ENCODE measurements around the gene C20orf202.

The C20orf202 gene

GRCh38 chr20:1184638-1185315 lies 18.5 kb upstream of the C20orf202 start, which contains the start of gene TMEM74B:
TMEM74B (minus strand) TSS chr20:1184981; CDS start chr20:1183801, 1,180 bp downstream.
- DNase-seq (ENCODE audit: low read depth): no peak

GRCh38 chr20:1185316-1185741 lies 17.9 kb upstream of the C20orf202 start:
- no peak for DNase-seq (ENCODE audit: low read depth)

GRCh38 chr20:1185790-1186334 lies 17.4 kb upstream of the C20orf202 start:
- no peak for DNase-seq (ENCODE audit: low read depth)

DNA sequence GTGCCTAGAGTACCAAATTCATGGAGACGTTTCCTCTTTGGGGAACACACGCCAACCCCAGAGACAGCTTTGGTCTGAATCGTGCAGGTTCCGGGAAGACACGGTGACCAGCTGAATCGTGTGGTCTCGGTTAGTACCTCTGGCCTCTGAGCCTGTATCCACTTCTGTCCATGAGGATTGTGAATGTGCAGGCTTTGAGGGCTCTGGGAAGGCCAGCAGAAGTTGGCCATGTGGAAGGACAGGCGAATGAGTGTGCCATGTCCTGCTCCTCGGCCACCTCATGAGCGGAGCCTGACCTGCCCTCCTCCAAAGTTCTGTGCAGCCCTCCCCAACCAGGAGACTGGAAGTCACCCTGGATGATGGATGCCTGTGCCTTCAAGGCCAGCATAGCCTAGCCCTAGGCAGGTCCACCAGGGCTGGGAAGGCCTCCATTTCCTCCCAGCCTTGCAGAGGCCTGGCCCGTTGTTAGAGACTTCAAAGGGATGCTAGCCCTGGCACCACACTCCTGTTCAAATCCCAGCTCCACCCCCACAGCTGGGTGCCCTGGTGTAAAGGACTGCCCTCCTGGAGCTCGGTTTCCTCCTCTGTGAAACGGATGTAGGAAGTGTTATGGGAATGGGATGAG lies 16.8 kb upstream of the C20orf202 start:
- DNase-seq (ENCODE audit: low read depth): no peak

DNA sequence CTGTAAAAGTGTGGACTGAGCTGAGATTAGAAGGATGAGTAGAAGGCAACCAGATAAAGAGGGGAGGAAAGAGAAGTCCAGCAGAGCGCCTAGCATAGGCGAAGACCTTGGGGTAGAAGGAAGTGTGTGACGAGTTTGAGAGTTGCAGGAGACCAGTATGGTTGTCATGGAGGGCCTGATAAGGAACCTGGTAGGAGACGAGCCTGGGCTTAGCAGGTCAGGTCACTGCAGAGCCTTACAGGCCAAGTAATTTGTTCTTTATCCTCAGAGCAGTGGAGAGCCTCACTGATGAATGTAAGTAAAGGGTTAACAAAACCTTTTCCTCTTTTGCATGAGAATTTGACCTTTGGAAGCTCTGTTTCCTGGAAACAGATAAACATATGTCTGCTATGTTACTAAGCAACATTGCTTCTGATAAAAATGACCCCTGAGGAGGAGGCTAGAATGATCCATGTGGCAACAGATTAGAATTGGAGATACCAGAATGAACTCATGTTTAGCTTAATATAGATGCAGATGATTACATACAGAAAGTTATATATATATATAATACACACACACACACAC lies 15.6 kb upstream of the C20orf202 start:
- no peak for DNase-seq (ENCODE audit: low read depth)

GRCh38 chr20:1188347-1188746 lies 14.9 kb upstream of the C20orf202 start:
- no peak for DNase-seq (ENCODE audit: low read depth)

GRCh38 chr20:1189827-1190226 lies 13.4 kb upstream of the C20orf202 start:
- no peak for DNase-seq (ENCODE audit: low read depth)

GRCh38 chr20:1190847-1191246 lies 12.4 kb upstream of the C20orf202 start:
- DNase-seq (ENCODE audit: low read depth): no peak

DNA sequence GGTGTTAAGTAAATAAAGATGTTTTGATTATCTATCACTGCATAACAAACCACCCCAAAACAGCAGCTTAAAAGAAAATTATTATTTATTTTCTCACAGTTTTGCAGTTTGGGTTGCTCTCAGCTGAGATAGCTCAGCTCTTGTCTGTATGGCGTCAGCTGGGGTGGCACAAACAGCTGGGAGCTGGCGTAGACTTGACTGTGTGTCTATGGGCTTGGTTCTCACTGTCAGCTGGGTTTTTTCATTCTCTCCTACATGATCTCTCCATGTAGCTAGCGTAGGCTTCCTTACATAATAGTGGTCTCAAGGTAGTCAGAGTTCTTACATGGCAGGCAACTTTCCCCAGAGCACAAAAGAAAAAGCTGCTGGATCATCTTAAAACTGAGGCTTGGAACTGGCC lies 12.0 kb upstream of the C20orf202 start:
- no peak for DNase-seq (ENCODE audit: low read depth)

DNA sequence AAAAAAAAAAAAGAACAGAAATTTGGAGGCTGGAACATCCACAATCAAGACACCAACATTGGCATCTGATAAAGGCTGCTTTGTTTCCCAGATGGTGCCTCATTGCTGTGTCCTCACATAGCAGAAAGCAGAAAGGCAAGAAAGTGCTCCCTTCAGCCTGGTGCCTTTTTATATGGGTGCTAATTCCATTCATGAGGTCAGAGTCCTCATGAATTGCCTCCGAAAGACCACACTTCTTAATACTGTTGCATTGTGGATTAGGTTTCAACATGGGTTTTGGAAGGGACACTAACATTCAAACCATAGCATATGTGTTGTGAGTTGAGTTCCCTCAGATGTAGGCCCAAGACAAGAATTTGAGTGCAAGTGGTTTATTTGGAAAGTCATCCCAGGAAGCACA lies 8.0 kb upstream of the C20orf202 start:
- DNase-seq (ENCODE audit: low read depth): no peak

GRCh38 chr20:1196634-1197033 lies 6.6 kb upstream of the C20orf202 start:
- no peak for DNase-seq (ENCODE audit: low read depth)

DNA sequence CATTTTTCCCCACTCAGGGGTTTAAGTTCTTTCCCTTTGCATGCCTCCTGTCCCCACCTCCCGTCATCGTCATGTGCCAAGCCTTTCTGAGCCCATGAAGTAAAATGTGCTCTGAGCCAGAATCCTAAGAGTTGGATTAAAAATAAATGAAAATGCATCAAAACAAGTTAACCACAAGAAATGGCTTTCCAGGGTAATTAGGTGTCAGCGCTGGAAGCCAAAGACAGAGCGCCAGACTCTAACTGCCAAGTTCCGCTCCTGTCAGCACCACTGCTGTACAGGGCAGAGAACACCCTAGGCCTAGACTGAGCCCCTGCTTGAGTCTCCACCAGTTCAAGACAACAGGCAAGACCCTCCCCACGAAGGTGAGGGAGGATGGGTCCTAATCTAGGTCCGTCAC lies 5.5 kb upstream of the C20orf202 start:
- no peak for DNase-seq (ENCODE audit: low read depth)

GRCh38 chr20:1198751-1199150 lies 4.5 kb upstream of the C20orf202 start:
- no peak for DNase-seq (ENCODE audit: low read depth)

DNA sequence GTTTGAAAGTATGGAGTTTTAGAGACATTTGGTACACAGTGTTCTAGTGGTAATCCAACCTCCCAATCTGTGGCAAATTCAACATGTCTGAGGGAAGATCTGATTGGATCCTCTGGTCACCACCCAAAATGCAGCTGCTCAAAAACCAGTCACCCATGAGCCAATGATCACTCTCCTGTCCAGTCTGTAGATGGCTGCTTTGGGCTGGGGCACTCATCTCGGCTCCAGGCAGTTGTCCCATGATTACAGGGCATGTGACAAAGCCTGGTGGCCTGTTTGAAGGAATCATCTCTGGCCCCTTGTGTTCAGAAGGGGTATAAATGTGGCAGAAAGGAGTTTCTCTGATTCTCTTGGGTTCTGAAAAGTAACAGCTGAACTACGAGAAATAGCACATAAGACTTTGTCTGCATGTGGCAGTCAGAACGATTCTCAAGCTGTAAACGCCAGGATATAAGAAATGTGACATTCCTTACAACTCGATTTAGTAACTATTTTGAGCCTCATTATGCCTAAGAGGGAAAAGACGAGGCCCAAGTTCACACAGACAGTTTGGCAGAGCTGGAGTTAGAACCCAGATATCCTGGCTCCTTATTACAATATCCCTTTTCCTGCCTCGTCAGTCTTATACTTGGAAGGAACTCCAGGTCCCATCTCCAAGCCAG lies 3.9 kb upstream of the C20orf202 start:
- no peak for DNase-seq (ENCODE audit: low read depth)

DNA sequence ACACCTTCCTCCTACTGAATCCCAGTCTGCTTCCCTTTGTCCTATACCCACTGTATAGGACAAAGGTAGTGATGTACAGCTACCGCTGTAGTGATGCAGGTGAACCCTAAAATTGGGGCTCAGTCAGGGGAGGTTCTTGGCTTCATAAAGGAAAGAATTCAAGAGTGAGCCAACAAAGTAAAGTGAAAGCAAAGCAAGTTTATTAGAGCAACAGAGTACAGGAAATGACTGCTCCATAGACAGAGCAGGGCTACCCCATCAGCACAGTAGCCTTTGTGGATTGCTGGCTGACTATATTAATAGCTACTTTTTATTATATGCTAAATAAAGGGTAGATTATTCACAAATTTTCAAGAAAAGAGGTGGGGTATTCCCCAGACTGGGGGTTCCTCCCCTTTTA lies 3.3 kb upstream of the C20orf202 start:
- DNase-seq (ENCODE audit: low read depth): no peak

GRCh38 chr20:1203630-1204029 lies 376 bp downstream of the C20orf202 start:
- no peak for DNase-seq (ENCODE audit: low read depth)

DNA sequence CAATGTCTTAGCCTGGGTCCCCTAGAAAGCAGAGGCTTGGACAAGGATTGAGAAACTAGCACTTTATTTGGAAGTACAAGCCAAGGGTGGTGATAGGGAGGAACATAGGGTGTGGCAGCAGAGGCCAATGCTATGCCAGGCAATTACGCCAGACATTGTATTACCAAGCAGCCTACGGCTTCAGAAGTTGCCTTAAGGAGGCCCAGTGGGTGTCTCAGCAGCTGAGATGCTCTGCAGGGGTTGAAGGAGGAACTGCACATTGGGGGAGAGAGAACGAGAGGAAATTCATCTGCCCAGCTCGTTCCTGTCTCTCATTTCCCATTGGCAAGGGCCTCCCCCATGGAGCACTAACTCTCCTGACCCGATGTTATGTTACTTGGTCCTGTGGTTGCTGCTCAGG lies 859 bp downstream of the C20orf202 start:
- no peak for DNase-seq (ENCODE audit: low read depth)

- no peak for DNase-seq (ENCODE audit: low read depth)
Observed at GRCh38 chr20:1204576-1204975, 1.3 kb downstream of the C20orf202 start.

- no peak for DNase-seq (ENCODE audit: low read depth)
Observed at GRCh38 chr20:1205802-1206201, 2.5 kb downstream of the C20orf202 start.

DNA sequence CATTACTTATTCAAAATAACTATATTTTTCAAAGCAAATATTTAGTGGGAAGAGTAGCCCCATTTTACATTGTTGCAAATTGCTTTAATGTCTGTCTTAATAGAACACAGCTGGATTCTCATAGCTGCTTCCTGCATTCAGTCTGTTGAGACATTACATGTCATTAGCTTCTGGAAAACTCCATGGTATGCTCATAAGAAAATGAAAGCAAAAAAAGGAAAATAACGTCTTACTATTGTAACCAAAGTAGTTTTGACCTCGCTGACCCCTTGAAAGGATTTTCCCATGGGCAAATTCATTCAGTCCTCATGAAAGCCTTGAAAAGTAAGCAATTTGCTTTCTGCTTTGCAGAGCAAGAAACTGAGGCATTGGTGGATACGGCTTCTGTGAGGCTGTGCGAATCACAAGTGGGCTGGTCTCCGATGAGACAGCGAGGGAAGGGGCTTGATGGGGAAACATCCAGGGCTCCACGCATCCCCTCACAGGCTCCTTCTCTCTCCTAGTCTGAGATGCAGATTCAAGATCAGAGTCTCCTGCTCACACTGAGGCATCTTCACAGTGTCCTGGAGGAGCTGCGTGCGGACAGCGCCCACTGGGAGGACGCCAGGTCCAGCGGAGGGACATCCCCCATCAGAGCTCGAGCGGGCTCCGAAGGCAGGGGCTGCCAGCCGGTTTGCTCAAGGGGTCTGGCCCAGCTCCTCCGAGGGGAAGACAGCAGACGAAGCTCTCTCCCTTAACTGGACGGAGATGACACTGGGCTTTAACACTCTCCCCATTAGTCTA lies 3.3 kb downstream of the C20orf202 start:
- no peak for DNase-seq (ENCODE audit: low read depth)

GRCh38 chr20:1207293-1207878 lies 4.1 kb downstream of the C20orf202 start:
- no peak for DNase-seq (ENCODE audit: low read depth)

Data from stimulated activated CD8-positive, alpha-beta memory T cell treated with anti-CD3 and anti-CD28 coated beads, Interleukin-15, amount 100 ng/mL, for 1 hour (primary cell).